BE2C (cell line): ENCODE measurements around the gene CRISPLD2.

ENCODE experiments used
- DNase-seq: peaks from one replicate; pipeline ENCODE4 v3.0.0-alpha.2; 2020
- H3K27me3 ChIP-seq: fragments of 250-450 bp; sonication (Bioruptor Pico); 2 replicates; pipeline ENCODE4 v1.5.1; 2020; ENCODE audit warnings: mild to moderate bottlenecking
- H3K36me3 ChIP-seq: fragments of 250-450 bp; sonication (Bioruptor Pico); 2 replicates; pipeline ENCODE4 v1.5.1; 2020; ENCODE audit warnings: mild to moderate bottlenecking
- H3K4me1 ChIP-seq: fragments of 250-450 bp; sonication (Bioruptor Pico); 2 replicates; pipeline ENCODE4 v1.5.1; 2020
- H3K4me3 ChIP-seq: 2 replicates; pipeline ENCODE4 v1.5.1; 2011; ENCODE audit warnings: low read depth, low read length
- H3K9me3 ChIP-seq: fragments of 250-450 bp; sonication (Bioruptor Pico); 2 replicates; pipeline ENCODE4 v1.5.1; 2020
- TF ChIP-seq, protein P1 (sequence below): IDR thresholded peaks from 2 replicates; pipeline ENCODE4 v1.5.1; 2012; ENCODE audit warnings: mild to moderate bottlenecking, low read depth, low read length

Gene CRISPLD2

DNA sequence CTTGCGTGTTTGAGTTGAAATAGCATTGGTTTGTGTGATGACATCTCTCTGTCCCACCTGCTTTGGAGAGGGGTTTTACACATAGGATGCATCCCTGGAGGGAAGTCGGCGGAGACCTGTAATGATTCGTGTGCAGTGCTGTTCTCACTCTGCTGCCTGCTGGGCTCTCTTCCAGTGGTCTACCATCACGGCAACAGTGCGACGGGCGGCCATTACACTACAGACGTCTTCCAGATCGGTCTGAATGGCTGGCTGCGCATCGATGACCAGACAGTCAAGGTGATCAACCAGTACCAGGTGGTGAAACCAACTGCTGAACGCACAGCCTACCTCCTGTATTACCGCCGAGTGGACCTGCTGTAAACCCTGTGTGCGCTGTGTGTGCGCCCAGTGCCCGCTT is 41.1 kb upstream of the CRISPLD2 start:
- H3K4me3 ChIP-seq, result no peak overlapping the region
- no peaks in the 10 kb centered on the region for H3K27me3 ChIP-seq
- no peak for DNase-seq
- TF ChIP-seq, protein P1, sequence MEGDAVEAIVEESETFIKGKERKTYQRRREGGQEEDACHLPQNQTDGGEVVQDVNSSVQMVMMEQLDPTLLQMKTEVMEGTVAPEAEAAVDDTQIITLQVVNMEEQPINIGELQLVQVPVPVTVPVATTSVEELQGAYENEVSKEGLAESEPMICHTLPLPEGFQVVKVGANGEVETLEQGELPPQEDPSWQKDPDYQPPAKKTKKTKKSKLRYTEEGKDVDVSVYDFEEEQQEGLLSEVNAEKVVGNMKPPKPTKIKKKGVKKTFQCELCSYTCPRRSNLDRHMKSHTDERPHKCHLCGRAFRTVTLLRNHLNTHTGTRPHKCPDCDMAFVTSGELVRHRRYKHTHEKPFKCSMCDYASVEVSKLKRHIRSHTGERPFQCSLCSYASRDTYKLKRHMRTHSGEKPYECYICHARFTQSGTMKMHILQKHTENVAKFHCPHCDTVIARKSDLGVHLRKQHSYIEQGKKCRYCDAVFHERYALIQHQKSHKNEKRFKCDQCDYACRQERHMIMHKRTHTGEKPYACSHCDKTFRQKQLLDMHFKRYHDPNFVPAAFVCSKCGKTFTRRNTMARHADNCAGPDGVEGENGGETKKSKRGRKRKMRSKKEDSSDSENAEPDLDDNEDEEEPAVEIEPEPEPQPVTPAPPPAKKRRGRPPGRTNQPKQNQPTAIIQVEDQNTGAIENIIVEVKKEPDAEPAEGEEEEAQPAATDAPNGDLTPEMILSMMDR, result no peak
- H3K9me3 ChIP-seq, result no peaks in the 10 kb centered on the region
- no peaks in the 10 kb centered on the region for H3K4me1 ChIP-seq
- peaks cover 52% of the 10 kb centered on the region for H3K36me3 ChIP-seq

DNA sequence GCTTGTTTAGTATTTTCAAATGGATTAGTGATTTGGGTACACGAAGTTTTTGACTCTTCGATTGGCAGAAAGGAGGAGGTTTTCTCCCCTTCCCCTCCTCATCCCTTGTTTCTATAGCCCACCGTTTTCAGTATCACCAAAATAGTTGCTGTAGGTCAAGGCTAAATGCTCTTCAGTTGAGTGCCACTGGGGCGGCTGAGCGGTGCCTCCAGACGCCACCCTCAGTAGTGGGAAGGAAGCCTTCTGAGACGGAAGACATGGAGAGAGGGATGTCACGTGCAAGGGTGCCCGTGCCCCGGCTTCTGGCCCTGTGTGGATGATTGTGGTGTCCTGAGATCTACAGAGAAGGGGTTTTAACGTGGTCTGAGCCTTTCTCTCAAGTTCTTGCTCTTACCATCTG is 39.7 kb upstream of the CRISPLD2 start:
- no peaks in the 10 kb centered on the region for H3K27me3 ChIP-seq
- no peak for DNase-seq
- TF ChIP-seq, protein P1, result no peak
- H3K4me1 ChIP-seq, result no peaks in the 10 kb centered on the region
- H3K9me3 ChIP-seq, result no peaks in the 10 kb centered on the region
- H3K36me3 ChIP-seq, result peaks cover 43% of the 10 kb centered on the region
- H3K4me3 ChIP-seq, result no peak overlapping the region

DNA sequence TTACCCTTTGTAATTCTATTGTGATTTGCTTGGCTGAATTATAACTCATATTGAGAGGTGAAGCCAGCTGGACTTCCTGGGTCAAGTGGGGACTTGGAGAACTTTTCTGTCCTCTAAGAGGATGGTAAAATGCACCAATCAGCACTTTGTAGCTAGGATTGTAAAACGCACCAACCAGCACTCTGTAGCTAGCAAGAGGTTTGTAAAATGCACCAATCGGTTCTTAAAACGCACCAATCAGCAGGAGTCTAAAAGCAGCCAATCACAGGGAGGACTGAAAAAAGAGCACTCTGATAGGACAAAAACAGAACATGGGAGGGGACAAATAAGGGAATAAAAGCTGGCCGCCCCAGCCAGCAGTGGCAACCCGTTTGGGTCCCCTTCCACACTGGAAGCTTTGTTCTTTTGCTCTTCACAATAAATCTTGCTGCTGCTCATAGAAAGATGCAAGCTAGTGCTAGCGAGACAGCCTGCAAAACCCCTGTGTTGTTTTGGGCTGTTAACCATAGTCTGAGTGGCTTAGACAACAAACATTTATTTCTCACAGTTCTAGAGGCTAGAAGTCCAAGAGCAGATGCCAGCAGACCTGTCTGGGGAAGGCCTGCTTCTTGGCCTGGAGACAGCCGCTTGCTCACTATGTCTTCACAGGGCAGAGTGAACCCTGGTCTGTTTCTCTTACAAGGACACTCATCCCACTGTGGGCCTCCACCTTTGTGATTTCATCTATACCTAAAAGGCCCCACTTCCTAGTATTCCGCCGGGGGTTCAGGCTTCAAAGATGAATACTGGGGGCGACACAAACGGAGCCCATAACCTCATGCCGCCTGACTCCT is 39.0 kb upstream of the CRISPLD2 start:
- Histone ChIP-seq H3K4me3 (no peak overlapping the region), H3K4me1 (peaks cover 5% of the 10 kb centered on the region), H3K36me3 (peaks cover 36% of the 10 kb centered on the region), H3K27me3 (no peaks in the 10 kb centered on the region), H3K9me3 (no peaks in the 10 kb centered on the region)
- TF ChIP-seq, protein P1, result no peak
- no peak for DNase-seq

DNA sequence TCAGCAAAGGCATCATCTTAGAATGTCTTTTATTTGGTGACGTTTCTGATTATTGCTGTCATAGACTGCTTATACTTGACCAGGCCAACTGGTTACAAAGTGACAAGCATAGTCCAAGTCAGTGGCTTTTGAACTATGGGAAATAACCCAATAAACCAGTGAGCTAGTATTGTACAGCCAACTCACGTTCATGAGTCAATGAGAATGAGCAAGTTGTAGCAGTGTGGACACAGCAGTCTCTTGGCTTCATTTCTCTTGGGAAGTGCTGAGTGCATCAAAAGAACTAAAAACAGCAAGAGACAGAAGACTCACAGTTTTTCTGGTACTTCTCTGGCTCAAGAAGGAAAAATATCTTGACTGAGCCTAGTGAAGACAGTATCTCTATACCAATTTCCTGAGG is 36.9 kb upstream of the CRISPLD2 start:
- no peaks in the 10 kb centered on the region for H3K9me3 ChIP-seq
- peaks cover 19% of the 10 kb centered on the region for H3K36me3 ChIP-seq
- H3K4me3 ChIP-seq, result no peak overlapping the region
- DNase-seq, result no peak
- TF ChIP-seq, protein P1, result no peak
- H3K4me1 ChIP-seq, result peaks cover 15% of the 10 kb centered on the region
- H3K27me3 ChIP-seq, result no peaks in the 10 kb centered on the region

DNA sequence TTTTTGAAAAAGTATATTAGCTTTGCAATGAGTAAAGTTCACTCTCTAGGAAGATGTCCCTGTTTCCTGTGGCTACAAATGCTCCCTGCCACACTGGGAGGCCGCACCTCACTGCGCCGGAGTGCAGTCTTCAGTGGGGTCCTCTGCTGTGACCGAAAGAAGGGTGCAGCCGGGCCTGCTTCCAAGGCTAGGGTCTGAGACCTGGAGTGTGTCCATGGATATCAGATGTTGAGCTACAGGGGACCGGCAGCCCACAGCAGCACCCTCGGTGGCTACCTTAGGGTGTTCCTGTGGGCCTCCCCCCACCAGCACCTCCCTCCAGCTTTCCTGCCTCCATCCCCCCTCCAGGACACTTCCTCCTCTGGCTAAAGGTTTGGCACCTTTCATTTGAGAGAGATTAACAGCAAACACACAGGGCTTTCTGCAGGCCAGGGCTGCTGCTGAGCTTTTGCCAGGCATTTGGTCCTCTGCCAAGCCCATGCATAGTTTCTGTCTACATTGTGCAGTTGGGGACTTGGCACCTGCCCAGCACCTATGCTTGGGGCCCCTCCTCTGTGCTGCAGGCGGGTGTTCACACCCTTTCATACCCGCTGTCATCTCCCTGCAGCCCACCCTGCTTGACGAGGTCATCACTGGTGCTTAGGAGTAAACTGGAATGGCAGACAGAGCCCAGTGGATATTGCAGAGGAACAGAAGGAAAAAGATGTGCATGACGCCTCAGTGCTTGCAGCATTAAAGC is 33.8 kb upstream of the CRISPLD2 start:
- Histone ChIP-seq H3K27me3 (no peaks in the 10 kb centered on the region), H3K4me1 (peaks cover 36% of the 10 kb centered on the region), H3K9me3 (no peaks in the 10 kb centered on the region), H3K4me3 (no peak overlapping the region; the same call in 1 of the 2 replicates), H3K36me3 (no peaks in the 10 kb centered on the region)
- DNase-seq, result peak; percentile 90
- TF ChIP-seq, protein P1, result no peak
